Measurements from ENCODE around the gene PITPNC1. TPM values are rescaled to one million over a fixed set of nuclear protein-coding genes. Genes with fewer than 3 reads are reported as not detected.
"Not testable (repeated sequence)": the region's sequence is repeated elsewhere in the genome, so short reads cannot be mapped to it uniquely, and the experiment has no call there.

PITPNC1 gene
- total RNA-seq, 2 donors from 2014 or later: 22.3 to 24.3 TPM

DNA sequence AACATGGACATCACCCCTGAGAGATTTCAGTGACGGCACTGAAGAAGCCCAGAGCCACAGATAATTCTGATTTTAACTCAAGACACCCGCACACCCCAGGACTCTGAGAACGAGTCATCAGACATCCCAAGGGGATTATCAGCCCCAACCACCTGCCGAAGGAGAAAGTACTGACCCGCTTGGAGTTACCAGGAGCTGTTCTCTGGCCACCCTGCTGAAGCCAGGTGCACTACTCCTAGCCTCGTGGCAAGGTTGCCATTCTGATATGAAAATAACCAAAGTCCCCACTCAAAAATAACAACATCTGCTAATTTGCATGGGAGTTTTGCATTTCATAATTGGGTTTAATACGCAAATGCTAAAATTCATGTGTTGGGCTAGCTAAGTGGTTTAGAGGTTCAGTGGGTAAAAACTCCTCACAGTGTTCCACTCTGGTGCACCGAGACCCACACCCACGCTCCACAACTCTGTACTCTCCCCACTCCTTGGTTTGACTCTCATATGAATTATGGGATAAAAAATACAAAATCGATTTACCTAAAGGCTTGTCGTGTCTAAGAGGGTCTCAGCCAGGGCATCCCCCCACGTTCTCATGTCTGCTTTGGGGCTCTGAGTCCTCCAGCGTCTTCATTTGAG is 197.7 kb downstream of the PITPNC1 start:
- intact Hi-C loops (cut with DNase I): no loop called here

DNA sequence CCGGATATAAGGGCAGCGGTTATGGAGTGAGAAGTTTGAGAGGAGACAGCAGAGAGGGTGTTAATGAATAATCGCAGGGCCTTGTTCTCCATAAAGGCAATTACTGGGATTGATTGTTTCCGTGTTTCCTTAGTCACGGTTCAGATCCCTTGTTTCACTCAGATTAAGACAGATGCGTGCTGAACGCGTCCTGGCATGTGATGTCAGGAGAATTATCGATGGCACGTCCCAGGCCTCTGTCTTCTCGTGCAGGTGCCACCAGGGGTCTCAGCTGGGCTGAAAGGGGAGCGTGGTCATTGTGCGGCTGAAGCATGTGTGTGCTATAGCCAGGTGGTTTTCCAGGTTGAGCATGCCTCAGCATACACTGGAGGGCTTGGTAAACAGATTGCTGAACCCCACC is 198.2 kb downstream of the PITPNC1 start:
- no peak for DNase-seq (ENCODE audit: low spot score)
- intact Hi-C loops (cut with DNase I): no loop called here

More for the DNA sequence above, 197.7 kb downstream of the PITPNC1 start:
- no peak for DNase-seq (ENCODE audit: low spot score)

DNA sequence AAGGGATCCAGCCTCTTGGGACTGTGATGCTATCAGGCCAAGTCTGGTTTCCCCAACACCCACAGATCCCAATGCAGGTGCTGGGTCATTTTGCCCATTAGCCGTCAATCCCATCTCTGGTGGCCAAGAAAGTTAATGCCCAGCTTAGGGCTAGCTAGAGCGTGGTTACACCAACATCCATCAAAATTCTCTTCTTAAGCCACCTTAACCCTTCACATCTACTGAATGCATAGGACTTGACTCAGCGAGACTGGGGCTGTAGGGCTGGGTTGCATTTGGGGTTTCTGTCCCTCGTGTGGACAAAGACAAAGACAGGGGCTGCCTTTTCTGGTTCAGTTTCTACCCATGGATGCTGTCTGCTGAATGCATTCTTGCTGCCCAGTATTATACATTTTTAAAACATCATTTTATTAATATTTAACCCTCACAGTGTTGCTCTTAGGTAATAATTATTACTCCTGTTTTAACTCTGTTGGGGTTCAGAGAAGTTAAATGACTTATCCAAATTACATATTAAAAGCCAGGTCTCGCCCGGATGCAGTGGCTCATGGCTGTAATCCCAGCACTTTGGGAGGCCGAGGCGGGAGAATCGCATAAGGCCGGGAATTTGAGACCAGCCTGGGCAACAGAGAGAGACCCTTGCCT is 199.5 kb downstream of the PITPNC1 start:
- DNase-seq (ENCODE audit: low spot score): no peak
- intact Hi-C loops (cut with DNase I): no loop called here

DNA sequence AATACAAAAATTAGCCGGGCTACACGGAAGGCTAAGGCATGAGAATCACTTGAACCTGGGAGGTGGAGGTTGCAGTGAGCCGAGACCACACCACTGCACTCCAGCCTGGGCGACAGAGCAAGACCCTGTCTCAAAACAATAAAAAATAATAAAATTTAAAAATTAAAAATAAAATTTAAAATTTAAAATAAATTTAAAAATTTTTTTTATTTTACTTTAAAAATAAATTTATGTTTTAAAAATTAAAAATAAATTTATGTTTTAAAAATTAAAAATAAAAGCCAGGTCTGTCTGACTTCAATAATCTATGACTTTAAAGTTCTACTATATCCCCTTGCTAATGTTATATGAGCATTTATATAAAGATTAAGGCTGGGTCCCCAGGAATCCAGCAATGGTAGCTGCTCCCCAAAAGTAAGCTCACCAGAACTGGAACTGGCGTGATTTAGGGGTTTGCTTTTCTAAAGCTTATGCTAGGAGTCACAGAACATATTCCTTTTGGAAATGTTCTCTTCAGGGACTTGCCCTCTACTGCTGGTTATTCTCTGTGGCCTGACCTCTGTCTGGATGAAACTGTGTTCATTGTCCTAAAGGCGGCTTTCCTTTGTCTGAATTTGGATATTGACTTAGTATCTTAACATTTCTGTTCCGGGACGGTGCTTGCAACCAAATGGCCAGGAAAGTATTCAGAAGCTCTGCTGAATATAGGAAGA is 200.5 kb downstream of the PITPNC1 start:
- intact Hi-C loops (cut with DNase I): no loop called here
- no peak for DNase-seq (ENCODE audit: low spot score)

DNA sequence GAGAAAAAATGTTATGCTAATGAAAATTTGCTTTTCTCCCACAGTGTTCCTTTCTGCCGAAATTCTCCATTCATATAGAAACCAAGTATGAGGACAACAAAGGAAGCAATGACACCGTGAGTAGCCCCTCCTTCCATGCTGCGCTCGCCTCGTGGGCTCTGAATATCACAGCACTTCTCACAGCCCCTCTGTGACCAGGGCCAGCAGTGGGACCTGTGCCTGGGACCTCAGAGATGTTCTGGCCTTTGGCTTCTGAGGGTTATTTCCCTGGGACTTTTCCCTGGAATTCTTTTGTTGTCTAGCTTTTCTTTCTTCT is 201.0 kb downstream of the PITPNC1 start:
- intact Hi-C loops (cut with DNase I): no loop called here
- DNase-seq (ENCODE audit: low spot score): no peak

DNA sequence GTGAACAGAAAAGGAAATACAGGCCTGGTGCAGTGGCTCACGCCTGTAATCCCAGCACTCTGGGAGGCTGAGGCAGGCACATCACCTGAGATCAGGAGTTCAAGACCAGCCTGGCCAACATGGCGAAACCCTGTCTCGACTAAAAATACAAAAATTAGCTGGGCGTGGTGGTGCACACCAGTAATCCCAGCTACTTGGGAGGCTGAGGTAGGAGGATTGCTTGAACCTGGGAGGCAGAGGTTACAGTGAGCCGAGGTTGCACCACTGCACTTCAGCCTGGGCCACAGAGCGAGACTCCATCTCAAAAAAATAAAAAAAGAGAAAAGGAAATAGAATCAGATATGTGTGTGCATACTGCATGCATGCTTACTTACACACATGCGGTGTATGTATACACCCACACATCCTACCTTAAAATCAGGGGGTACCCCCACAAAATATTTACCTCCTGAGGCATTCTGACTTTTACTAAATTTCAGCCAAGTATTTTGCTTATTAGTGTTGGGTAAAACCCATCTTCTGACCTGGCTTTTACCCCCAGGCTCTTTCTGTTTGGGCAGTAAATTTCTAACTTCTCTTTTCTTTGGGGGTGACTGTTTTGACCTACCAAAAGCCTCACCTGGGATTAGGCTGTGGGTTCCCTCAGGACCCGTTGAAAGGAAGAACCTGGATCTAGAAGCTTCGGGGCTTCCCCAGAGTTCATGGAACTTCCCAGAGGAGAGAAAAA is 201.8 kb downstream of the PITPNC1 start:
- intact Hi-C loops (cut with DNase I); DNase-seq (ENCODE audit: low spot score): not testable (repeated sequence)

DNA sequence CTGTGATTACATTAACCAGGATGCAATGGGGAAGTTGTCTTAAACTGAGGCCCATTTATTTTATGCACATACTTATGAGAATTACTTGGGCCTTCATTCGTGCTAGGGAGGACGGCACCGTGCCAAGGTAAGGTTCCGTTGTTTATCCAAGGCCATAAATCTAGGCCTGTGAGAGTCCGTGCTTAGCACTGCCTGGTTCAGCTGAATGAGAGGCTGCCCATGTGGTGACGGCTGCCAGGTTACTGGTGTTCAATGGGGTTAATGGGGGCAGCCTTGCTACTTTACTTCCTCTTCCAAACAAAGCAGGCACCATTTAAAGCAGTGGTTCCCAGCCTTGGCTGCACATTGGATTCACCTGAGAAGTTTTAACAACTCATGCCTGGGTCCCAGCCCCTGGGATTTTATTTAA is 205.6 kb downstream of the PITPNC1 start:
- DNase-seq (ENCODE audit: low spot score): no peak
- intact Hi-C loops (cut with DNase I): no loop called here

DNA sequence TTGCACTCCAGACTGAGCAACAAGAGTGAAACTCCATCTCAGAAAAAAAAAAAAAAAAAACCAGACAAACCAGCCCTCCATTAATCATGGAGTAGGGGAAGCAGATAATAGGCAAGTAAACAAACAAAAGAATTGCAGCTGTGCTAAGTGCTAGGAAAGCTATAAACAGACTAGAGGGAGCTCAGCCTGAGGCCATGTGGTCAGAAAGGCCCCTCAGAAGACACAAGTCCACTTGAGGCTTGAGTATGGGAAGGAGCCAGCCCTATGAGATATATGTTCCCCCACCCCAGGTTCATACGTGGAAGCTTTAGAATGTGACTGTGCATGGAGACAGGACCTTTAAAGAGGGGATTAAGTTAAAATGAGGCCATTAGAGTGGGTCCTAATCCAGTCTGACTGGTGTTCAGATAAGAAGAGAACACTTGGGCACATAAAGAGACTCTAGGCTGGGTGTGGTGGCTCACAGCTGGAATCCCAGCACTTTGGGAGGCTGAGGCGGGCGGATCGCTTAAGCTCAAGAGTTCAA is 208.1 kb downstream of the PITPNC1 start:
- intact Hi-C loops (cut with DNase I): no loop called here
- no peak for DNase-seq (ENCODE audit: low spot score)

DNA sequence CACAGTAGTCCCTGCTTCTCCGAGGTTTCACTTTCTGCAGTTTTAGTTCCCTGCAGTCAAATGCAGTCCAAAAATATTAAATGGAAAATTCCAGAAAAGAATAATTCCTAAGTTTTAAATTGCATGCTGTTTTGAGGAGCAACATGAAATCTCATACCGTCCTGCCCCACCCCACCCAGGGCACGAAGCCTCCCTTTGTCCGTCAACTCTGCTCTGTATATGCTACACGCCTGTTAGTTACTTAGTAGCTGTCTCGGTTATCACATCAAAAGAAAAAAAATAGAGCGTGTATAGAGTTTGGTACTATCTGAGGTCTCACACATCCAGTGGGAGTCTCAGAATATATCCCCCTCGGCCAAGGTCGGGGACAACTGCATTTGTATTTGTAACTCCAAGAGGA is 211.2 kb downstream of the PITPNC1 start:
- intact Hi-C loops (cut with DNase I): no loop called here
- DNase-seq (ENCODE audit: low spot score): no peak

DNA sequence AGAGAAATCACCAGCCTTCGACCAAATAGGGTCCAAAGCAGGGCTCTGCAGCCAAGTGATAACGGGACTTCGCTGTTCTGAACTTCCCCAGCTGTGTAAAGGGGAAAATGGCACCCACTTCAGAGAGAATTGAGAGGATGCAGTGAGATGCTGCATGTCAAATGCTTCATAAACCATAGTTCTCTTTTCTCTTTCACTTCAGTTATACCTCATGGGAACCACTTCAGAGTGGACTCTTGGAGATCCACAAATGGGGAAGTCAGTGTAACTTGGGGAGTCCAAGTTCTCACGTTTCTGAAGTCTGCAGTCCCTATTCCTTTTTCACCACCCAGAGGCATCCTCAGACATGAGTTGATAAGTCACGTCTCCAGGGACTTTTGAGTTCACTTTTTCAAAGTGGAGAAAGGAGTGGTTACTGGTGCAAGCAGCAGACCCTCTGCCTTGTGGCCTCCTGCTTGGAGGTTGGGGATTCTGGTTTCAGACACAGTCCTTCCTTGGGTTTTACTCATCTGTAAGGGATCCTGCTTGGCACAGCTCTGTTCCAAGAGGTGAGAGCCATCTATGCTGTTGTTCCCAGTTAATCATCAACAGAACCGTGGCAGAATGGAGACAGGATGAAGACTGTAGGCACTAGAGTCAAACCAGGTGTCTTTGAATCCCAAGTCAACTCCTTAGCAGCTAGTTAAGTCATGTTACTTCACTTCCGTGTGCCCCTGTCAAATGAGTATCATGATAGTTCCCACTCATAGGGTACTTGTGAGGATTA is 217.2 kb downstream of the PITPNC1 start:
- DNase-seq (ENCODE audit: low spot score): no peak
- intact Hi-C loops (cut with DNase I): loop anchor here (1.0 to 10.0 kb wide), 2 partner anchors 16 to 61 kb away; no protein-coding TSS in a partner anchor

DNA sequence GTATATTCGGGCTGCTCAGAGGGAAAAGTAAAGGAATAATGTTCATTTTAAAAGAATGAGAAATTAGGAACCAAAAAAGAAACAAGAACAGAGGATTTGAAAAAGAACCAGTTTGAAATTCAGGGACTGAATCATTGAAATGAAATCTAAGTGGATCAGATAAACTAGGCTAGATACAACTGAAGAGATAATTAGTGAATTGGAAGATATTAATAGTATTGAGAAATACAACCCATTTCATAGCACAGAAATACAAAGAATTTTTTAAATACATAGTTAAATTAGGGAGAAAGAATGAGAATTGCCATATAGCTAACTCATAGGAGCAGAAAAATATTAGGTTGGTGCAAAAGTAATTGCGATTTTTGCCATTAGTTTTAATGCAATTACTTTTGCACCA is 223.3 kb downstream of the PITPNC1 start:
- intact Hi-C loops (cut with DNase I): loop anchor here in 1 of 2 donors (10.0 kb wide), 1 partner anchor 206 kb away; no protein-coding TSS in a partner anchor
- no peak for DNase-seq (ENCODE audit: low spot score)

DNA sequence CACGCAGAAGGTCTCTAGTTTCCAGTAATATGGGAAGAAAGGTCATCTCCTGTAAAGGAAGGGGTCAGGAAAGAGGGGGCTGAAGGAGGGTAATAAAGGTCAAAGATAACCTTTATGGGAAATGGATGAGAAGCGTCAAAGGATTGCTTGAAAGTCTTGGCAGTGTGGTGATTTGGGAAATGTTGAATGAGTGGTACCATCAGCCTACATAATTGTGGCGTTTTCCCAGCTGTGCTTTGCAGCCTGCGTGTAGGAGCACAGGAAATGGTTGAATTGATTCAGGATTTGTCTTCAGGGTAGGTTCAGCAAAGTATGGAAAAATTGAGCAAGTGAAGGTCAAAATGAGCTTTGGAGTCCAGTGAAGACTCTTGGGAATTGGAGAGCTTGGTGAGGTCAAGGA is 224.8 kb downstream of the PITPNC1 start:
- no peak for DNase-seq (ENCODE audit: low spot score)
- intact Hi-C loops (cut with DNase I): loop anchor here in 1 of 2 donors (10.0 kb wide), 1 partner anchor 207 kb away; no protein-coding TSS in a partner anchor

DNA sequence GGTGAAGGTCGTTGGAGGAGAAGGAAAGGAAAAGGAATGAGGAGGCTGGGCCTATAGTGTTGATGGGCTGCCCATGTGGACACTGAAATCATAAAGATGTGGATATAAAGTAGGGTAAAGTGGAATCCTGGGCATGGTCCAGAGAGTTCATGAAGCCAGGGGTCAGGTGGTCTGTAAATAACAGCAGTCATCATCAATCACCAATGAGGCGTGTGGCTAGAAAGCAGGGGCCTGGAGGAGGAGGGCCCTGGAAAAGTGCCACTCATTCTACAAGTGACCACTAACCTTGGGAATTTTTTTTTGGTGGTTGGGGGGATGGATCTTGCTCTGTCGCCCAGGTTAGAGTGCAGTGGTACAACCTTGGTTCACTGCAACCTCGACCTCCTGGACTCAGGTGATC is 225.4 kb downstream of the PITPNC1 start:
- no peak for DNase-seq (ENCODE audit: low spot score)
- intact Hi-C loops (cut with DNase I): loop anchor here in 1 of 2 donors (10.0 kb wide), 1 partner anchor 208 kb away; no protein-coding TSS in a partner anchor

DNA sequence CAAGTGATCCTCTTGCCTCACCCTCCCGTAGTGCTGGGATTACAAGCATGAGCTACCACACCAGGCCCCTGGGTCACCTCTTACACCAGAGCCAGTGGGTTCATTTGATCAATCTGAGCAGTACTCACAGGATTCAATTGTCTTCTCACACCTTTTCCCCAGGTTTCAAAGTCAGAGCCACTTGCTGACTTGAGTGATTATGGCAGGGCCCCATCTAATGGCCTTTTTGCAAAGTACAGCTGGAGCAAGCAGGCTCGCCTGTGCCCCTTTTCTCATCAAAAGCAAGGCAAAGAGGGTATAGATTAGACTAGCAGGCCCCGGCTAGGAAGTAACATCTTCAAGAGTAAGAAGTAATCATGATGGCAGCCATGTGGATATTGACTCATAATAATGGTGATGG is 225.9 kb downstream of the PITPNC1 start:
- no peak for DNase-seq (ENCODE audit: low spot score)
- intact Hi-C loops (cut with DNase I): loop anchor here in 1 of 2 donors (10.0 kb wide), 1 partner anchor 208 kb away; no protein-coding TSS in a partner anchor

DNA sequence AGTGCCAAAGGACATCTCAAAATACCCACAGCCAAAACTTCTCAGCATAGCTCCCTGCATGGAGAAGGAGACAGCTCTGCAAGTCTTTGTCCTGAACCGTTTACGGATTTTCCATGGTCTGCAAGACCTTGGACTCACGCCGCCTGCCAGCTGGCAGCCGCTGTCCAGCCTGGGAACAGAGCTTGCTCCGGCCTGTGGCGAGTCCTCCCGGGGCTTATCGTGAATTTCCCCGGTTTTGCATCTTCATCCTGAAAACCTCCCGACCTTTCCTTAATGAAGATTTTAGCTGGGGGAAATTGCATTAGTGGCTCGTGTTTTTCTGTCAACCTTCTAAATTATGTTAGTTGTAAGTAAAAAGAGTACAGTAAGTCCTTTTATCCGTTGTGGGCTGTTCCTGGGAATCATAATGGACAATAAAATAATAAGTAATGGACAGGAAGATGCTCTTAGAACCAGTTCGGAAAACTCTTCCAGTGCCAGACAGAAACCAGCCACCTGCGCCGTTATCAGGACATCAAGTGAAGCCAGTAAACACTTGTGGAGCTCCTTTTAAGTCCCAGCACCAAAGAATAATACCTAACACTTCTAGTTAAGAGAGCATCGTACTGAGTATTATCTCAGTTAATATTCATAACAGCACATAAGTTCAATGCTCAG is 228.3 kb downstream of the PITPNC1 start:
- intact Hi-C loops (cut with DNase I): loop anchor here in 1 of 2 donors (10.0 kb wide), 1 partner anchor 211 kb away; no protein-coding TSS in a partner anchor
- DNase-seq (ENCODE audit: low spot score): peak; percentile 85

DNA sequence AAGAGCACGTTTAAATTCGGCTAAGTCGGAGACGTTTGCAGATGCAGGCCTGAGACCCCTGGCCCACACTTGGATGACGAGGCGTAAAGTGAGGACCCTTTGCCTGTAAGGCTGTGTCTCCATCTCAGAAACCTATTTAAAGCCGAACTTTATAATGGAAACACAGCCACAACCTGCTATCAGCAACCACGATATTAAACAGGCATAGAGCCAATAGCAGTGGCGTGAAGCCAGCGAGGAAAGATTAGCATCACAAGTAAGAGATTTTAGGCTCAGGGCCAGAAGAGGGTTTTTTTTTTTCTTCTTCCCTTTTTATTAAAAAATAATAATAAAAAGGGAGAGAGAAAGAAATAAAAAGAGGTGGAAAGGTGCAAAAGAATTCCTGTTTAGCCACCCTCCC is 229.4 kb downstream of the PITPNC1 start:
- DNase-seq (ENCODE audit: low spot score): no peak
- intact Hi-C loops (cut with DNase I): loop anchor here in 1 of 2 donors (10.0 kb wide), 1 partner anchor 212 kb away; no protein-coding TSS in a partner anchor

DNA sequence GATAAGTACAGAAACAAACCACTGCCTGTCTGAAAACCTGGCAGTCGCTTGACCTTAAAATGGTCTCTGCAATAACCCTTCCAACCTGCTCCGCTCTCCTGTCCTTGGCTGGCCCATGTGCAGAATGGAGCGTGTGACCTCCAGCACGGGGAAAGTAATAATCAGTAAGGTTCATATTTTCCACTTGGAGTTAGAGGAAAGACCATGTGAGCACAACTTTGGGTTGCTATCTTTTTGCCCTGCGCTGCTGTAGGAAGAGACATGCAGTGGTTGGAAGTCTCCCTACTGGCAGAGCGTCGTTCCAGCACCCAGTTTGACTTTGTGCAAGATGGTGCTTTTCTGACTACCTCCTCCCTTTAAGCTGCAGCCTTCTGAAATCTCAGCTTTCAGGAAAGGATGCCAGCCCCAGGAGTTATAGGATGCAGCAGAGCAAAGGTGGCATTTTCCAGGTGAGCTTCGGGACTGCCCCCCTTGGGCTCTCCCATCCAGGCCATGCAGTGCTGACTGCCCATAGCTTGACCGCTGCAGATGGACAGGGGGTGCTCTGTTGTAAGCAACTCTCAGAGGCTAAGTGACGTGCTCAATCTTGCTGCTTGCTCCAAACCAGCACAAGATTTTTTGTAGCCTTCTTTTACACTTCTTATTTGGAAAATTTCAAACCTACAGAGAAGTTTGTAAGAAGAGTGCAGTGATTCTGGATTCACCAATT is 230.0 kb downstream of the PITPNC1 start:
- intact Hi-C loops (cut with DNase I): loop anchor here in 1 of 2 donors (10.0 kb wide), 1 partner anchor 212 kb away; no protein-coding TSS in a partner anchor
- DNase-seq (ENCODE audit: low spot score): no peak

Data from posterior vena cava (tissue), 2 donors.